Tibial artery (tissue), 4 donors: ENCODE results near the gene CDH4.

Source experiments
- DNase-seq, 2 donors: peaks; one replicate each; pipeline ENCODE4 v3.0.0-alpha.2; 2019
- H3K27ac ChIP-seq, 2 donors: fragments of 200-600 bp; sonication (generic) in 1 of 2; 1 replicate in 1 of 2; 2 replicates in 1 of 2; pipeline ENCODE4 v1.5.1; 2018 to 2019; ENCODE audit warnings: mild to moderate bottlenecking in 1 of 2
- H3K27me3 ChIP-seq, 2 donors: fragments of 200-600 bp; sonication (generic) in 1 of 2; one replicate each; pipeline versions ENCODE4 v1.5.1 to v1.6.0; 2016 to 2019
- H3K36me3 ChIP-seq, 3 donors: fragments of 200-600 bp; sonication (generic) in 2 of 3; one replicate each; pipeline ENCODE4 v1.5.1; 2016 to 2019; ENCODE audit warnings: mild to moderate bottlenecking in 2 of 3
- H3K4me1 ChIP-seq, 4 donors: fragments of 200-600 bp; sonication (generic) in 2 of 4; 1 replicate in 3 of 4; 2 replicates in 1 of 4; pipeline ENCODE4 v1.5.1; 2016 to 2019
- H3K4me3 ChIP-seq, 2 donors: fragments of 200-600 bp; sonication (generic) in 1 of 2; 1 replicate in 1 of 2; 2 replicates in 1 of 2; pipeline ENCODE4 v1.5.1; 2018 to 2019; ENCODE audit warnings: mild to moderate bottlenecking in 2 of 2
- H3K9me3 ChIP-seq, 3 donors: fragments of 200-600 bp; sonication (generic) in 1 of 3; one replicate each; pipeline ENCODE4 v1.5.1; 2016 to 2019
- intact Hi-C: fragments of 100-400 bp; cut with DNase I; formaldehyde crosslinking; loops from one replicate; pipeline ENCODE4 v1.15.0; 2023; ENCODE audit warnings: low total_unique reads
- TF ChIP-seq, protein P1 (sequence below), 2 experiments: fragments of 200-600 bp in 1 of 2; fragments of 450-650 bp in 1 of 2; IDR thresholded peaks; one replicate each; pipeline ENCODE4 v1.5.1; 2017 to 2019; ENCODE audit warnings: antibody characterized with exemption in 2 of 2, mild to moderate bottlenecking in 1 of 2, moderate library complexity in 1 of 2

CDH4 gene

GRCh38 chr20:61289166-61289565 lies 37.1 kb downstream of the CDH4 start:
- Histone ChIP-seq H3K36me3 (no peaks in the 10 kb centered on the region), H3K4me1 (no peaks in the 10 kb centered on the region), H3K27ac (no peak overlapping the region), H3K4me3 (no peak overlapping the region), H3K9me3 (no peaks in the 10 kb centered on the region), H3K27me3 (peaks cover 0 to 17% of the 10 kb centered on the region in 2 donors)
- DNase-seq = no peak
- TF ChIP-seq, protein P1, sequence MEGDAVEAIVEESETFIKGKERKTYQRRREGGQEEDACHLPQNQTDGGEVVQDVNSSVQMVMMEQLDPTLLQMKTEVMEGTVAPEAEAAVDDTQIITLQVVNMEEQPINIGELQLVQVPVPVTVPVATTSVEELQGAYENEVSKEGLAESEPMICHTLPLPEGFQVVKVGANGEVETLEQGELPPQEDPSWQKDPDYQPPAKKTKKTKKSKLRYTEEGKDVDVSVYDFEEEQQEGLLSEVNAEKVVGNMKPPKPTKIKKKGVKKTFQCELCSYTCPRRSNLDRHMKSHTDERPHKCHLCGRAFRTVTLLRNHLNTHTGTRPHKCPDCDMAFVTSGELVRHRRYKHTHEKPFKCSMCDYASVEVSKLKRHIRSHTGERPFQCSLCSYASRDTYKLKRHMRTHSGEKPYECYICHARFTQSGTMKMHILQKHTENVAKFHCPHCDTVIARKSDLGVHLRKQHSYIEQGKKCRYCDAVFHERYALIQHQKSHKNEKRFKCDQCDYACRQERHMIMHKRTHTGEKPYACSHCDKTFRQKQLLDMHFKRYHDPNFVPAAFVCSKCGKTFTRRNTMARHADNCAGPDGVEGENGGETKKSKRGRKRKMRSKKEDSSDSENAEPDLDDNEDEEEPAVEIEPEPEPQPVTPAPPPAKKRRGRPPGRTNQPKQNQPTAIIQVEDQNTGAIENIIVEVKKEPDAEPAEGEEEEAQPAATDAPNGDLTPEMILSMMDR (IDR thresholded peaks at IDR 0.05) = no peak
- intact Hi-C loops = no loop called here

GRCh38 chr20:61290721-61291120 lies 38.7 kb downstream of the CDH4 start:
- no peak for DNase-seq
- no peak overlapping the region for H3K4me3 ChIP-seq
- TF ChIP-seq, protein P1 (IDR thresholded peaks at IDR 0.05) = no peak
- no peaks in the 10 kb centered on the region for H3K9me3 ChIP-seq
- no peaks in the 10 kb centered on the region for H3K4me1 ChIP-seq
- no peak overlapping the region for H3K27ac ChIP-seq
- intact Hi-C loops = no loop called here
- no peaks in the 10 kb centered on the region for H3K36me3 ChIP-seq
- H3K27me3 ChIP-seq = peaks cover 0 to 22% of the 10 kb centered on the region in 2 donors

GRCh38 chr20:61291166-61291829 lies 39.2 kb downstream of the CDH4 start:
- H3K4me1 ChIP-seq = no peaks in the 10 kb centered on the region
- TF ChIP-seq, protein P1 (IDR thresholded peaks at IDR 0.05) = no peak
- intact Hi-C loops = no loop called here
- no peak overlapping the region for H3K27ac ChIP-seq
- H3K9me3 ChIP-seq = no peaks in the 10 kb centered on the region
- DNase-seq = no peak
- peaks cover 0 to 22% of the 10 kb centered on the region in 2 donors for H3K27me3 ChIP-seq
- no peak overlapping the region for H3K4me3 ChIP-seq
- H3K36me3 ChIP-seq = no peaks in the 10 kb centered on the region

GRCh38 chr20:61292391-61292790 lies 40.3 kb downstream of the CDH4 start:
- no peak overlapping the region for H3K27ac ChIP-seq
- TF ChIP-seq, protein P1 (IDR thresholded peaks at IDR 0.05) = no peak
- no peak for DNase-seq
- no peak overlapping the region for H3K4me3 ChIP-seq
- no peaks in the 10 kb centered on the region for H3K9me3 ChIP-seq
- H3K27me3 ChIP-seq = peaks cover 0 to 22% of the 10 kb centered on the region in 2 donors
- H3K4me1 ChIP-seq = no peaks in the 10 kb centered on the region
- intact Hi-C loops = no loop called here
- H3K36me3 ChIP-seq = no peaks in the 10 kb centered on the region

- H3K36me3 ChIP-seq = no peaks in the 10 kb centered on the region
- DNase-seq = no peak
- intact Hi-C loops = no loop called here
- peaks cover 0 to 18% of the 10 kb centered on the region in 2 donors for H3K27me3 ChIP-seq
- H3K27ac ChIP-seq = no peak overlapping the region
- H3K4me3 ChIP-seq = no peak overlapping the region
- no peaks in the 10 kb centered on the region for H3K9me3 ChIP-seq
- TF ChIP-seq, protein P1 (IDR thresholded peaks at IDR 0.05) = no peak
- H3K4me1 ChIP-seq = no peaks in the 10 kb centered on the region
Measured at GRCh38 chr20:61292821-61293612, 41.0 kb downstream of the CDH4 start.
